ENCODE data around the gene HOXB4. TPM values are rescaled to one million over a fixed set of nuclear protein-coding genes. Genes with fewer than 3 reads are reported as not detected.

HOXB4 gene
- total RNA-seq, 1 donor from 2014 or later, result 1.2 TPM

DNA sequence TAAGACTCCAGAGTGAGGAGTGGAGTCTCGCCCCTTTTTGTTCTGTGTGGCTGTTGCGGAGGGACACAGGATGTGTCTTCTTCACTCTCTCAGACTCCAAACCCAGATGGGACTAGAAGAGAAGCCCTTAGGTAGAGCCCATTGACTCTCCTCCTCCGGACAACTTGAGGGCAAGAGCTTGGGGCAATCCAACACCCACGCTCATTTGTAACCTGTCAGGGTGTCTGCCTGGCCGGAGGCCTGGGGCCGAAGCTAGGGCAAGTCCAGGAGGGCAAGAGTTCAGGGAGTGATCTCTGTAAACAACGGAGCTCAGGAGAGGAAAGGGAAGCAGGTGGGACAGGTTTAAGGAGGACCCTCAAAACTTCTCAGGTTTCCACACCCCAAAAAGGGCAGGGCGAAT lies 45.9 kb downstream of the HOXB4 start:
- no peak for DNase-seq (ENCODE audit: low read depth in 2 of 2)

DNA sequence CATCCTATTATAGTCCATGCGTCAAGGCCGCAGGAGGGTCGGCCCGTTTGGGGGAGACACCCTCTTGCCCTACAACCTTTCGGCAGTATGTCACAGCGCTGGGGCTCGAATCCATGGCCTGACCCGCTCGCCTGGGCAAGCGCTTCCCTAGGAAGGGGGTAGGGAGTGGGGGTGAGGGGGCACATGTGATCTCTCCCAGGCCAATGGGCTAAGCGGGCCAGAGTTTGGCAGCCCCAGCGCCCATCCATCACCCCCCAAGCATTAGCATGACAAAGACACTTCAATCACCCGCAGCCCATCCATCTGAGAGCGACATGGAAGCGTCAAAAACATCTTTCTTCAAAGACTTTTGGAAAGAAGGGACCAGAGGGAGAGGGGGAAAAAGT lies 47.3 kb downstream of the HOXB4 start, which contains the start of gene HOXB1:
TSS of gene HOXB1 (minus strand) at position 125 of the 386 bp plus-strand sequence. CDS start at position 18, 107 bp downstream.
- DNase-seq (ENCODE audit: low read depth in 2 of 2), result no peak

DNA sequence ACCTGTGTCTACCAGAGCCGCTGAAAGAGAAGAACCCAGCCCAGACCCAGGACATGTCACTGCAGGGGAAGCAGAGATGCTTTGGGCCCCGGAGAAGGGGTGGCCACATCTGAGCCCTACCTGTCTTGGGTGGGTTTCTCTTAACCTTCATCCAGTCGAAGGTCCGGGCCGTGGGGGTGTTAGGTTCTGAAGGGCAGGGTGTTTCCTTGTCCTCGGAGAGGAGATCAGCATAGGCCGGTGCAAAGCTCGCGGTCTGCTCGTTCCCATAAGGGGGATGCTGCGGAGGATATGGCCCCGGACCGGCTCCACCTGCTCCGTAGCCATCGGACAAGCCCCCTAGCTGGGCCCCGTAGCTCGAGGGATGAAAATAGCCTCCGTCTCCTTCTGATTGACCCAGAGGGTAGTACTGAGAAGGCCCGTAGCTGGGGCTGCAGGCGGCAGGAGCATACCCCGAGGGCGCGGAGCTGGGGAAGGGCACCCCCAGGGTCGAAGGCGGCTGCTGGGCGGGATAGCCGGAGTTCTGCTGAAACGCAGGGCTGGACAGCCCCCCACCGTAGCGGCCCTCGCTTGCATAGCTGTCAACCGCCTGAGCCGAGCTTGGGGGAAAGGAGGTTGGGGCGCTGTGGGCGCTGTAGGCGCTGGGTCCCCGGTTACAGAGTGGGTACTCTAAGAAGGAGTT lies 47.8 kb downstream of the HOXB4 start:
- no peak for DNase-seq (ENCODE audit: low read depth in 2 of 2)

DNA sequence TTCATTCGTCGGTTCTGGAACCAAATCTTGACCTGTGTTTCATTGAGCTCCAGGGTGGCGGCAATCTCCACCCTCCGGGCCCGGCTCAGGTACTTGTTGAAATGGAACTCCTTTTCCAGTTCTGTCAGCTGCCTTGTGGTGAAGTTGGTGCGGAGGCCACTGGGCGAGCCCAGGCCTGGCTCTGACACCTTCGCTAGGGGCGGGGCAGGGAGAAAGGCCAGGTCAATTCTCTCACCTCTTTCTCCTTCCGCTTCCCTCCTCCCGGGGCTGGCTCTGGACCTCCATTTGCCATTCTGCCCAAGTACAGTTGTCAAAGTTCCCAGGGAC lies 48.5 kb downstream of the HOXB4 start:
- no peak for DNase-seq (ENCODE audit: low read depth in 2 of 2)

DNA sequence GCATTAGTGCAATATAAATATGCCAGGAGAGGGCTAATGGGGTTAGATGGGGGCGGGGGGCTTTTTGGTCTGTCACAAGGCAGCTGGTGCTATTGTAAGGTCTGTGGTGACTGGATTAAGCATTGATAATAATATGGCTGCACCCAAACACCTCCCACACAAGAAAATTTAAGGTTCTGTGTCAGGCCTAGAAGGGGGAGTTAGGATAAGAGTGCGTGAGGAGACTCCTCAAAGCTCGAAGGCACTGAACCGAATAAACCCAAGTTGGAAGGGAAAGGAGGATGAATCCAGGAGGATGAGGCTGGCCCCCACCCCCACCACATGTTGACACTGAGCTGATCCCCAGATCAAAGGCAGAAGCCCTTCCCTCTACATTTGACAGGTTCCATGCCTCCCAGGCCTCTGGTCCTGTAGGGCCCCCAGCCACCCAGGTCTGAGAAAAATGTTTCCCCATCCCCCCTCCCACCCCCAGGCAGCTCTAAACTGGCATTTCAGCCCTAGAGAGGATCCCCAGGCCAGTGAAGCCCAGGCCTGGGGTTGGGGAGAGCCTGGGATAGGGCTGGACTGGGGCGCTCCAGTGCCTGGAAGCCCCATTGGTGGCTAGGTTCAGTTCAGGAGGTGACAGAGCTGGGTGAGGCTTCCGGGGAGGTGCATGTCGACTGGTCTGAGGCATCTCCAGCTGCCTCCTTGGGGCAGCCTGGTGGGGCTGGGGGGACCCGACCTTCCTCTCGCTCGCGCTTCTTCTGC lies 49.0 kb downstream of the HOXB4 start:
- DNase-seq (ENCODE audit: low read depth in 2 of 2), result no peak

DNA sequence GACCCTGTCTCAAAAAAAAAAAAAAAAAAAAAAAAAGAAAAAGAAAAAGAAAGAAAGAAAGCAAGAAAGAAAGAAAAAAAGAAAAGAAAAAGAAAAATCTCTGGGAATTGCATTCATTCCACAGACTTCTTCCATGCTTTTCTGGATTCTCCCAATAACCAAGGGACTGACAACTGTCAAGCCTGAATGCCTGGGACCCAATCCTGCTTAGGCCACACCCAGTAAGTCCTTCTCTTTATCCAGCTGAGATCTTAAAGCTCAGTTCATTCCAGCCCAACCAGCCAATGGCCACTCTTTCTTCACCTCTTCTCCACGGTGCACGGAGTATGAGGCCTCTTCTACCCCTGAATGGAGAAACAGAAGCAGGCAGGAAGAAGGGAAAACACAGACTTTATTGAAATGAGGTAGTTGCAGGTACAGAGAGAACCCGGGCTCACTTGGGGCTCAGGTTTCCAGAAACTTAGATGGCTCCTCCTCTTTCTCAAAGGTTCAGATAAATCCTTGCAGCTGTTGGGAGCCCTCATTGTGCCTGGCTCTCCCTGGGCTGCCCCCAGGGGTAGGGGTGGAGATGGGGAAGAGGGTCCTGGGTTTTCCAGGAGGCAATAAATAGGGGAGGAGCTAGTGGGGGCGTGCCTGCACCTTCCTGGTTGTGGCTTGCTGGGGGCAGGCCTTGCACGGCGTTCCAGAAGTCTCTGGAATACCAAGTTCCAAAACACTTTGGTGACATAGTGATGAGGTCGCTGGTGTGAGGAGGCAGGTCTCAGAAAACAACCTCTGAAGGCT lies 49.8 kb downstream of the HOXB4 start:
- DNase-seq (ENCODE audit: low read depth in 2 of 2), result no peak

DNA sequence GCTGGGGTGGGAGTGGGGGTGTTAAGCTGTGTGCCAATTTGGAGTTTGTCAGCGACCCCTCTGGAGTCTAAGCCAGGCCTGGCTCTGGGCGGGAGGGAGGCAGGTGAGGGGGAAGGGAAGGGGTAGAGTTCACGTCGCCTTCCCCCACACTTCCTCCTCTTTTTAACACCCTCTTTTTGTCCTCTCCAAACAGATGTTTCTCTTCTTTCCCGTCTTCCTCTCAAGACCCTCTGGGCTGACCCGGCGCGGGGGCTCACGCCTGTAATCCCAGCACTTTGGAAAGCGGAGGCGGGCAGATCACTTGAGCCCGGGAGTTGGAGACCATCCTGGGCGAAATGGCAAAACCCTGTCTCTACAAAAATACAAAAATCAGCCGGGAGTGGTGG lies 50.6 kb downstream of the HOXB4 start:
- no peak for DNase-seq (ENCODE audit: low read depth in 2 of 2)

DNA sequence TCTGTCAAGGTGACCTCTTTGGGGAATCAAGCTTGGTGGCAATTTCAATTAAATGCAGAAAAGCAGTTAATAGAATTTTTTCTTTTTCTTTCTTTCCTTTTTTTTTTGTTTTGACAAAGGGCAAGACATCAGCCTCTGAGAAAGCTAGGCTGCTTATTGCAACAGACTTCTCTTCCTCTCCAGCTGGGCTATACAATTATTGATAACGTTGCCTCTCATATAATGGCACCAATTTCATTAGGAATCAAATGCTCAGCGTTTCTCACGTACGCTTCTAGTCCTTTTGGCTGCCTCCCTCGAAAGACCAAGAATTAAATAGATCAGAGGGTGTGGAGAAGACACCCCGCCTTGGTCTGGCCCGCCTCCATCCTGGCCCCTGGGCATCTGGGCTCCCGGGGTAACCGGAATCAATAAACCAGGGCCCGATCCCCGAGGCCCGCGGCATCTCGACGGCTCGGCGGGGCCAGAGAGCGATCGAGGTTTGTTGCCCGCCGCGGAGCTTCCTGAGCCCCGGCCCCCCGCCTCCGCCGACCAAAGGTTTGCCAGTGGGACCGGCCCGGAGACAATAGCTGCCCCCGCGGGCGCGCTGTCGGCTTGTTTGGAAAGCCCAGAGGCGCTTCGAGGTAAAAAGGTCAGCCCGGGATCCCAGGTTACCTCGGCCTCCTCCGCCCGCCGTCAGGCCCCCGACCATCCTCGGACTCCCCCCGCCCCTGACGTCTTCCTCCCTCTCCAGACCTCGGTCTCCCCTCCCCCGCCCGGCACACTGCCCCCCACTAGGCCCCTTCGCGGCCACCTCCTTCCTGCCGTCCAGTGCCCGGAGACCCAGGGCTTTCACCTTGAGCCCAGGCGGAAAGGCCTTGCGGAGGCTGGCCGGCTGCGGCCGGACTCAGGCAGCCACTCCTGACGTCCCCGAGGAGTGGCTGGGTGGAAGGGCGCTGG lies 51.3 kb downstream of the HOXB4 start:
- no peak for DNase-seq (ENCODE audit: low read depth in 2 of 2)

Other genes starting within 250 kb of the HOXB4 start
- gene SKAP1, start 148.1 kb downstream of the HOXB4 start, total RNA-seq, result 0.22 TPM in 1 of 2 replicates, not detected in the other
- not detected in 2 replicates for gene HOXB1, start 47.3 kb downstream of the HOXB4 start, total RNA-seq
- 0.20 and 0.22 TPM in 2 replicates for gene HOXB2, start 33.2 kb downstream of the HOXB4 start, total RNA-seq
- gene HOXB3, start 11.9 kb upstream of the HOXB4 start, total RNA-seq, result 1.7 and 1.8 TPM in 2 replicates
- under 0.01 TPM in 1 of 2 replicates, not detected in the other for gene HOXB5, start 15.4 kb upstream of the HOXB4 start, total RNA-seq
- gene HOXB6, start 26.6 kb upstream of the HOXB4 start, total RNA-seq, result 0.40 and 0.87 TPM in 2 replicates
- gene HOXB7, start 32.7 kb upstream of the HOXB4 start, total RNA-seq, result under 0.01 and 1.3 TPM in 2 replicates
- 0.22 TPM in 1 of 2 replicates, not detected in the other for gene HOXB8, start 36.9 kb upstream of the HOXB4 start, total RNA-seq
- gene HOXB9, start 48.0 kb upstream of the HOXB4 start, total RNA-seq, result under 0.01 TPM in 1 of 2 replicates, not detected in the other
- not detected in 2 replicates for gene PRAC1, start 144.2 kb upstream of the HOXB4 start, total RNA-seq
- gene PRAC2, start 144.8 kb upstream of the HOXB4 start, total RNA-seq, result not detected in 2 replicates
- gene HOXB13, start 150.4 kb upstream of the HOXB4 start, total RNA-seq, result under 0.01 TPM in 1 of 2 replicates, not detected in the other
- not detected in 2 replicates for gene TTLL6, start 238.9 kb upstream of the HOXB4 start, total RNA-seq